ENCODE data around the gene CXorf49. TPM values are rescaled to one million over a fixed set of nuclear protein-coding genes. Genes with fewer than 3 reads are reported as not detected.

The CXorf49 gene
- total and polyA plus RNA-seq, 2 donors (not counting 3 experiments of a cell fraction or from before 2014, with no cell fraction given) = not detected

DNA sequence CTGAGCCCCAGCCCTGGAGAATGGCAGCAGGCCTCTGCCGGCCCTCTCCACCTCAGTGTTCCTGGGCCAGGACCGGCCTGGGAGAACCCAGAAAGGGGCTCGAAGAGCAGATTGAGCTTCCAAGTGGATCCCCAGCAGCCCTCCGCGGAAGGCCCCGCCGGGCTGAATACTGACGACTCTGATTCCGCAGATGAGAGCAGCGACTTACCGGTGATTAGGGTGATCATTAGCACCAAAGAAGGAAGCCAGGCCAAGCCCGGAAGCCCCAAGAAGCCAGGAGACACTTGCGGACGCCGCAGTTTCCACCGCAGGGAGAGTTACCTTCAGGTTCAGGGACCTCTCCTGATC lies 49.9 kb downstream of the CXorf49 start:
- Histone ChIP-seq H4K20me1 (replicated peaks; ENCODE audit: control insufficient read depth, extremely low read depth, insufficient read depth, low read length) (no peaks in the 10 kb centered on the region), H3K9me1 (replicated peaks; ENCODE audit: control insufficient read depth, extremely low read depth, insufficient read depth, low read length) (no peaks in the 10 kb centered on the region), H3K27ac (ENCODE audit: insufficient read depth, low read depth, low read length) (no peak overlapping the region), H3K4me1 (ENCODE audit: control insufficient read depth, extremely low read depth, insufficient read depth, low read length) (no peaks in the 10 kb centered on the region), H3K79me2 (ENCODE audit: control insufficient read depth, insufficient read depth, low read length) (no peaks in the 10 kb centered on the region), H3K9me3 (replicated peaks; ENCODE audit: control insufficient read depth, insufficient read depth, low read length) (no peaks in the 10 kb centered on the region), H3K36me3 (ENCODE audit: control insufficient read depth in 2 of 2, extremely low read depth in 1 of 2, insufficient read depth in 2 of 2, low read length in 2 of 2) (no peaks in the 10 kb centered on the region), H3K4me3 (replicated peaks in 1 of 3; ENCODE audit: insufficient read depth in 1 of 3, low read depth in 1 of 3, low read length in 3 of 3) (no peak overlapping the region), H2AFZ (ENCODE audit: low read depth, low read length) (no peak overlapping the region), H3K4me2 (ENCODE audit: insufficient read depth, low read length) (no peak overlapping the region), H3K27me3 (ENCODE audit: control insufficient read depth in 2 of 2, insufficient read depth in 2 of 2, low read length in 2 of 2) (no peaks in the 10 kb centered on the region), H3K9ac (replicated peaks; ENCODE audit: extremely low read depth, insufficient read depth, low read length) (no peak overlapping the region)
- dilution Hi-C loops (cut with MboI; ENCODE audit: extremely low pct_ligation_motif_present, low sequenced_read_pairs) = no loop called here
- ChIA-PET CTCF (no interaction called here), POLR2A (no interaction called here)
- intact Hi-C loops (cut with micrococcal nuclease) = no loop called here
- no peak for FAIRE-seq
- TF ChIP-seq CTCF (IDR thresholded peaks at IDR 0.05; ENCODE audit: extremely low read depth in 1 of 2, insufficient read depth in 1 of 2, low read depth in 1 of 2, low read length in 2 of 2) = no peak
- TF ChIP-seq POLR2AphosphoS5 (IDR thresholded peaks at IDR 0.05; ENCODE audit: insufficient read depth, low read depth, low read length) = no peak
- TF ChIP-seq EZH2 (IDR thresholded peaks at IDR 0.05; ENCODE audit: borderline replicate concordance, low read depth, low read length, severe bottlenecking) = no peak
- no peak for TF ChIP-seq FOS (IDR thresholded peaks at IDR 0.05; ENCODE audit: borderline replicate concordance, insufficient read depth, low read length)
- TF ChIP-seq POLR2A (IDR thresholded peaks at IDR 0.05; ENCODE audit: low read depth, low read length) = no peak
- TF ChIP-seq GATA2 (IDR thresholded peaks at IDR 0.05; ENCODE audit: insufficient read depth, insufficient read length, low read depth, low read length) = no peak
- TF ChIP-seq, protein P1, sequence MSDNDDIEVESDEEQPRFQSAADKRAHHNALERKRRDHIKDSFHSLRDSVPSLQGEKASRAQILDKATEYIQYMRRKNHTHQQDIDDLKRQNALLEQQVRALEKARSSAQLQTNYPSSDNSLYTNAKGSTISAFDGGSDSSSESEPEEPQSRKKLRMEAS (IDR thresholded peaks at IDR 0.05; ENCODE audit: insufficient read depth, insufficient read length) = no peak
- no peak for TF ChIP-seq JUN (IDR thresholded peaks at IDR 0.05; ENCODE audit: borderline replicate concordance, insufficient read depth, insufficient read length, low read depth)
- no peak for TF ChIP-seq MYC (IDR thresholded peaks at IDR 0.05; ENCODE audit: low read depth, low read length)
- no TSS peak for BruUV-seq (replicated peaks)
- DNase-seq (ENCODE audit: low read depth, low spot score) = no peak
